ENCODE results near the gene ARSD.
"Not testable (repeated sequence)": the region's sequence is repeated elsewhere in the genome, so short reads cannot be mapped to it uniquely, and the experiment has no call there.

The ARSD gene

GRCh38 chrX:2889706-2890490 is 39.2 kb downstream of the ARSD start:
- Mint-ChIP-seq H3K36me3 (ENCODE audit: low read depth) (peaks cover 30% of the 10 kb centered on the region), H3K4me1 (peaks cover 43% of the 10 kb centered on the region), H3K4me3 (peak overlapping the region; percentile 5), H3K27ac (peak overlapping the region; percentile 30)
- not testable (repeated sequence) for H3K9me3 Mint-ChIP-seq; H3K27me3 Mint-ChIP-seq (ENCODE audit: low read depth, poor library complexity)
- DNase-seq: peak; percentile 51
- TF ChIP-seq CTCF (IDR thresholded peaks at IDR 0.05): peak; percentile 57

- Mint-ChIP-seq H3K4me3 (no peak overlapping the region), H3K27me3 (ENCODE audit: low read depth, poor library complexity) (no peaks in the 10 kb centered on the region), H3K27ac (no peak overlapping the region), H3K9me3 (no peaks in the 10 kb centered on the region), H3K4me1 (peaks cover 36% of the 10 kb centered on the region), H3K36me3 (ENCODE audit: low read depth) (peaks cover 36% of the 10 kb centered on the region)
- TF ChIP-seq CTCF (IDR thresholded peaks at IDR 0.05): no peak
- DNase-seq: no peak
These were observed 40.0 kb downstream of the ARSD start for GRCh38 chrX:2889045-2889605.

DNA sequence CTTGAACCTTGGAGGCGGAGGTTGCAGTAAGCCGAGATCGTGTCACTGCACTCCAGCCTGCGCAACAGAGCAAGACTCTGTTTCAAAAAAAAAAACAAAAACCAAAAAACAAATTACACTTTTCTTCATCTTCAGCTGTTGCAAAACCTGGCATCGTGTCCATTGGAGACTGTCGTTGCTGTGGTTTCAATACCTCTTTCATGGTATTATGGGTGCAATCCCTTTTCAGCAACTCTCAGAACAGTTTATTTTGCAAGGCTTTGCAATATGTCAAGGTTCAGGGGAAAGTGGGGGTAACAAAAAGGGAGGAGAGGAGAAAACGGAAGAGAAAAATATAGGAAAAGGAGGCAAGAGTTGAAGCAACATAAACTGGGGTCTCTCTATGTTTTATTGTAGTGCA is 40.8 kb downstream of the ARSD start:
- H3K27ac Mint-ChIP-seq: no peak overlapping the region
- peaks cover 38% of the 10 kb centered on the region for H3K36me3 Mint-ChIP-seq (ENCODE audit: low read depth)
- H3K9me3 Mint-ChIP-seq: no peaks in the 10 kb centered on the region
- no peak overlapping the region for H3K4me3 Mint-ChIP-seq
- TF ChIP-seq CTCF (IDR thresholded peaks at IDR 0.05): no peak
- no peak for DNase-seq
- H3K27me3 Mint-ChIP-seq (ENCODE audit: low read depth, poor library complexity): no peaks in the 10 kb centered on the region
- H3K4me1 Mint-ChIP-seq: peaks cover 36% of the 10 kb centered on the region

DNA sequence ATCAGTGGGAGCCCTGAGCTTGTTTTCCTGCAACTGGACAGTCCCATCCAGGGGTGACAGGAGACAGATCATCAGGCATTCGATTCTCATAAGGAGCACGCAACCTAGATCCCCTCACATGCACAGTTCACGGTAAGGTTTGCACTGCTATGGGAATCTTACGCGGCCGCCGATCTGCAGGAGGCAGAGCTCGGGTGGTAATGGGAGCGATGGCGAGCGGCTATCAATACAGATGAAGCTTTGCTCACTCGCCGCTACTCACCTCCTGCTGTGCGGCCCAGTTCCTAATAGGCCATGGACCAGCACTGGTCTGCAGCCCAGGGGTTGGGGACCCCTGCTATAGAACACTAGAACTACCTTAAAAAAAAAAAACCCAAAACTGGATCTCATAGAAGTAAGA is 45.4 kb downstream of the ARSD start:
- TF ChIP-seq CTCF (IDR thresholded peaks at IDR 0.05): no peak
- no peaks in the 10 kb centered on the region for H3K9me3 Mint-ChIP-seq
- no peak overlapping the region for H3K27ac Mint-ChIP-seq
- no peak overlapping the region for H3K4me3 Mint-ChIP-seq
- H3K36me3 Mint-ChIP-seq (ENCODE audit: low read depth): peaks cover 63% of the 10 kb centered on the region
- no peak for DNase-seq
- peaks cover 7% of the 10 kb centered on the region for H3K4me1 Mint-ChIP-seq
- H3K27me3 Mint-ChIP-seq (ENCODE audit: low read depth, poor library complexity): no peaks in the 10 kb centered on the region

DNA sequence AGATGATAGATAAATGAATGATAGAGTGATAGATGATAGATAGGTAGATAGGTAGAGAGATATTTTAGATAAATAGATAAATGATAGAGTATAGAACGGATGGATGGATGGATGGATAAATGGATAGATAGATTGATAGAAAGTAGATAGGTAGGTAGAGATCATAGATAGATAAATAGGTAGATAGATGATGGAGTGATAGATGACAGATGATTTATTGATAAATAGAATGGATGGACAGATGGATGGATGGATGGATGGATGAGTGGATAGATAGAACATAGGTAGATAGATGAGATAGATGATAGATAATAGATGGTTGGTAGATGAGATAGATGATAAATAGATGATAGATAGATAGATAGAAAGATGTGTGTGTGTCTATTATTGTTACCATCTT is 49.5 kb downstream of the ARSD start:
- TF ChIP-seq CTCF (IDR thresholded peaks at IDR 0.05): no peak
- Mint-ChIP-seq H3K36me3 (ENCODE audit: low read depth) (peaks cover 87% of the 10 kb centered on the region), H3K4me3 (no peak overlapping the region), H3K4me1 (no peaks in the 10 kb centered on the region), H3K27me3 (ENCODE audit: low read depth, poor library complexity) (peaks cover 4% of the 10 kb centered on the region), H3K27ac (no peak overlapping the region), H3K9me3 (peaks cover 15% of the 10 kb centered on the region)
- no peak for DNase-seq

GRCh38 chrX:2878563-2878962 is 50.6 kb downstream of the ARSD start:
- Mint-ChIP-seq H3K9me3 (peaks cover 26% of the 10 kb centered on the region), H3K27me3 (ENCODE audit: low read depth, poor library complexity) (peaks cover 4% of the 10 kb centered on the region), H3K36me3 (ENCODE audit: low read depth) (peaks cover 87% of the 10 kb centered on the region), H3K4me3 (no peak overlapping the region), H3K27ac (no peak overlapping the region), H3K4me1 (no peaks in the 10 kb centered on the region)
- DNase-seq: no peak
- TF ChIP-seq CTCF (IDR thresholded peaks at IDR 0.05): no peak
